ENCODE measurements around the gene KCNMA1.

The KCNMA1 gene

GRCh38 chr10:76944640-76945039 is 693.0 kb downstream of the KCNMA1 start:
- DNase-seq: no peak

DNA sequence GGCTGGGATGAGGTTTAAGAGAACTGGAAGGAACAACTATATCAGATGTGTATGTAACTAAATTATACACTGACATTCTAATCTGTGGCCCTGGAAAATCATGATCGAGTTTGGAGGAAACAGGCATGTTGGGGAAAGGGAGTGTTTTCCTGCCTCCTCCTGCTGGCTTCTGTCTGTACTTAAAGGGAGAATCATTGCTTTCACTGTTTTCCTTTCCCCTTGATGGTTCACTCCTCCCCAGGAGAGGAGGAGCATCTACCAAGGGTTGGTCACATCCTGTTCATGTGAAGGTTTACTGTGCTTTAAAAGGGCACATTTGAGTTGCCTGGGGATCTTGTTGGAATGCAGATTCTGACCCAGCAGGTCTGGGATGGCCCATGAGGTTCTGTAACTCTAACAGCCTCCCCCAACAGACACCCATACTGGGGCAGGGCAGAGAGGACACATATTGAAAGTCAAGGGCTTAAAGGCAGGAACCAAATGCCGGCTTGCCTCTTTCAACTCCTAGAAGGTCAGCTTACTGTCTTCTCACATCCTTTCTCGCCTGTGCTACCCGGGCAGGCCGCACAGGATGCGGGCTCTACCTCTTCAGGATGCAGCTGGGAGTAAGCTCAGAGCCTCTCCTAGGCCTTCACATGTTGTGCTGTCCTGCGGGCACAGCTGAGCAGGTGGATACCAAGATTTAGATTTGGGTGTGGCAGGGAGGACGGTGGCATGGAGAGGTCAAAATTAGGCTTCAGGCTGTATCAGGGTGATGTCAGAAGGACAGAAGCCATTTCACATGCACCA is 694.8 kb downstream of the KCNMA1 start:
- DNase-seq: no peak

DNA sequence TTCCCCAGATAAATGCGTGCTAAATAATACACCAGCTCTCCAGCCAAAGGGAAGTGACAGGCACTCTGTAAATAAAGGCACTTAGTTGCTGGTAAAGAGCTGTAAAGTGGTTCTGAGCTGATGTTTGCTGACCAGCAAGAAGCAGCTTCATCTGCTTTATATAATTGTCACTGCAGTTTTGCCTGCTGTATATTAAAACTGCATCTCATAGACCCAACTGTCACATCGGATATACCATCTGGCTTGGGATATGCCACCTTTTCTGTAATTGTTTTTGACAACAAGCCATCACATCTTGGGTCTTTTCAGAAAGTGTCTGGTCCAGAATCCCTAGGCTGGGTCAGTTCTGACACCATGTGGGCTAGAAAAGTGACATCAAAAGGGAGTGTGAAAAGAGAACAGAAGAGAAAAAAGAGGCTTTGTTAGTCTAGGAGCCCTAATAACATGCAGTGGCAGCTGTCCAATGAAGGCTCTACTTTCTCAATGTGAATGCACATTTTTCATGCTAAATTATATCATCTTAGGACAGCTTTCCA is 697.6 kb downstream of the KCNMA1 start:
- DNase-seq: no peak

DNA sequence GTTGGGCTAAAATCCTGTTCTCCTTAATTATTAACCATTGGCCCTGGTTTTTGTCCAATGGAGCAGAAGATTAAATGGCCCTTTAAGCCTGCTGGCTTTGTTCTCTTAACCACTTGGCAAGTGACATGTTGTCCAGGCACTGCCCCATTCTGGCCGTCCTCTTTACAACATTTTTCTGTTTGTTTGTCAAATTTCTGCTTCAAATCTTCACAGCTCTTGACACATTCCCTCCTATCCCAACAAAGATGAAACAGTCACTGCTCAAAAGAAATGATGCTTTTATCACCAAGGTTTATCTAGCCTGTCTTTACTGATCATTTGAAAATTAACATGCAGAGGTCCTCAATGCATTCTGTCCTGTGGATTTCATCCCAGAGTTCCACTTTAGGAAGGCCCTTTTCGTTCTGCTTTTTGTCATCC is 700.4 kb downstream of the KCNMA1 start:
- no peak for DNase-seq

GRCh38 chr10:76935941-76936613 is 701.5 kb downstream of the KCNMA1 start:
- DNase-seq: no peak

- DNase-seq: no peak
These were observed 709.0 kb downstream of the KCNMA1 start for GRCh38 chr10:76928565-76928964.

- DNase-seq: no peak
These were observed 711.8 kb downstream of the KCNMA1 start for GRCh38 chr10:76925636-76926405.

GRCh38 chr10:76922666-76923065 is 714.9 kb downstream of the KCNMA1 start:
- no peak for DNase-seq

DNA sequence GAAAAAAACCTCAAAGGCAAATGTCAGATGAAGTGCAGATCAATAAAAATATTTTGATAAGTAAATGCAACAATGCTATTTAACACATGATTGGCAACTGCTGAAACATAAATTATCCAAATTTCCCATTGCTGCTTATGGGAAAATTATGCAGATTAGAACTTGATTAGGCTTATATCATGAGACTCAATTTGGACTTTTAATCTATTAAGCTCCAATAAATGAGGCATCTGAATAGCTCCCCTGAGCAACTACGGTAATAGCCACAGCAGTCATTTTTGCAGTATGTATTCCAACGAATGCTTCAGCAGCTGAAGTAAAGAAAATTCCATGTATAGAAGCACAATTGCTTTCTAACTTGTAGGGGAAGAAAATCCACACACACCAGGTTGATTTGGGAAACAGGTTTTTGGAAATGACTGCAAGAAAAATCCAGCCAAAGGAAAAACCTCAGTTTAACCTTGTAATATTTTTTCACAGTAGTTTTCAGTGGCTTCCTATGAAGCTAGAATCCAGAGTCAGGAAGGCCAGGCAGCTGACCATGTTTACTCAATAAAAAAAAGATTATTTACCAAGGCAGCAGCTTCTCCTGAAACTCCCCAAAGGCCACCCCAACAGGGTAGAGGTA is 716.1 kb downstream of the KCNMA1 start:
- no peak for DNase-seq

GRCh38 chr10:76920581-76920980 is 717.0 kb downstream of the KCNMA1 start:
- DNase-seq: no peak

DNA sequence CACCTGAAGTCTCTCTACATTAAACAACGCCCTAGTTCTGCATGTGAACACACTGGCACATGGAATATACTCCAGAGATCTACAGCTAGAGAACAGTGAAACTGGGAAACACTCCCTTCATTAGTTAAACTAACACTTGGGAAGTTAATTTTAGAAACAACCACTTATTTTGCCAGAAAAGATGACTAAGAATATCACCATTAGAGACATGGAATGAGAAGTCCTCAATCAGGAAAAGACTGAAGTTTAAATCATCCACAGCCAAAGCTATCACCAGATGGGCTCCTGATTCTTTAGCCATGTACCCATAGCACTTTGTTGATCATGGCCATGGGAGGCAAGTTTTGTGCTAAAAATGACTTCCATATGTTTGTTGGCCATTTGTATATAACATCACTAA is 719.5 kb downstream of the KCNMA1 start:
- no peak for DNase-seq

DNA sequence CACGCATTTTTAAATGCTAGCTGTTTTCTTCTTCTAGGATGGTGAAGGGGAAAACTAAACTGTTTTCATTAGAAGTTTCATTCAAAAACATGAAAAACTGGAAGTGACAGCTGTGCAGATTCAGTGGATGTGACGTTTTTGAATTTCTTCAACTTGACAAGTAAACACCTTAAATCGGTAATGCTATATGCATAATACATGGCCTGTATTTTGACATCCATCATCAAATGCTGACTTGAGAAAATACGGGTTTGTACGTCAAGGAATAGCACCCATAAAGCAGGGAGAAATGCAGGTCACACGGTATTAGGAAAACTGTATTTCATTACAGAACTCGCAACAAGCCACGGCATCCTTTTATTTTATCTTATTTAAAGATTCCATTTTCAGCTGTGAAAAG is 720.5 kb downstream of the KCNMA1 start:
- DNase-seq: no peak

DNA sequence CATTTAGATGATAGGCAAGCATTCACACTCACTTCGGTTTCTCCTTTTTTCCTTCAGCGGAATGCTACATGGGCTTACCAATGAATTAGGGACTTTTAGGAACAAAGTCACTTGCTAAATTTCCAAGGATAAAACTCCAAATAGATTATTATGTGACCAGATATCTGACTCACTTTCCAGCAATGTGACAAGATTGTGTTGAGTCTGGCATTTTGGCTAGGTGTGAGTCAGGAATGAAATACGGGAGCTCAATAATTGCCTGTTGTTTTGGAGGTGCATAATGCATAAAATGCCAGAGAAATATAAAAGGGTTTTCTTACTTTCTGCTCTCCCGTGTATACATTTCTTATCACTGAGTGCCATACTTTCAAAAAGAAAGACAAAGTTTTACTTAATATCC is 721.1 kb downstream of the KCNMA1 start:
- DNase-seq: no peak

GRCh38 chr10:76915316-76915715 is 722.3 kb downstream of the KCNMA1 start:
- DNase-seq: no peak

DNA sequence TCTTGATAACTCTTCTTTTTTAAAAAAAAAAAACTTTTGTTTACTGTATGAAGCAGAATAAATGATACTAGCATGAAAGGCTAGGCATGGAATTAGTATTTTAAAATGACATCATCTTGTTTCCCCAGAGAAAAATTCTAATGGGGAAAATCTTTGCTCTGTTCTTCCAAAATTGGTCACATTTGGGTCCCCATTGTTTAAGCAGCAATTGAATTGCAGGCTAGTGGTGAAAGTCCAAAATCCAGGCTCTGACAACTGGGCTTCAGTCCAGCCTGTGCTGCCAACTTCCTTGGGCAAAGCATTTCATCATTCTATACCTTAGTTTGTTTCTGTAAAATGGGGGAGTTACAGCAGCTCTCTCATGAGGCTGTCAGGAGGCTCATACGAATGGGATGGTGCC is 726.4 kb downstream of the KCNMA1 start:
- DNase-seq: no peak

DNA sequence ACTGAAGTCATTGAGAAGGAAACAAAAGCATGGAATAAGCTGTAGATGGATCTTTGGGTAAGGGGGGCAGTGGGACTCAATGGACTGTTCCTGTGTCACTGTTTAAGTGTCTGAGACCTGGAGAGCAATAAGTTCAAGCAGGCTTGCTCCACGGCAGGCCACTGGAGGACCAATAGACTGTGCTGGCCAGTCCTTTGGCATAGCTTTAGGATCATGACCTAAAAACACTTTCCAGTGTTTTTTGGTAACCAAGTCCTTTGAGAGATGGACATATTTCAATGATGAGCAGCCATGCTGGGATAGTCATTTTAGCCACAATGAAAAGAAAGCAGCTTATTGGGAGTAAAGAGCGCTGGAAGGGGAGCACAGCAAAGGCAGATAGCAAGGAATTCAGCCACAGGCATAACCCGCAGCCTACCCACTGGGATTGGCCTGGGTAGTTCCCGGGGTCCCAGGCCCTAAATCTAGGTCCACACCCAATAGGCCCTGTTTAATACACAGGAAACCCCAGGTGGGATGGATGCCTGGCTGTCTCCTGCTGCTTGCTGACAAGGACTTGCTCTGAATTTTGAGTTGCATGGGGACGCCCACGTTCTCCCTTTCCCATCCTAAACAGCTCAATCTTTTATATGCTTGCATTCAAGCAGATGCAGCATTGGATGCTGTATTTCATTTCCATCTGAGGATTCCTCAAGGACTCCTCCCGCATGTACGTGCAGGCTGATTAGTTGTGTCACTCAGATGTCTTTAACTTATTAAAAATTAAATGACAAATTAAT is 727.2 kb downstream of the KCNMA1 start:
- DNase-seq: no peak

DNA sequence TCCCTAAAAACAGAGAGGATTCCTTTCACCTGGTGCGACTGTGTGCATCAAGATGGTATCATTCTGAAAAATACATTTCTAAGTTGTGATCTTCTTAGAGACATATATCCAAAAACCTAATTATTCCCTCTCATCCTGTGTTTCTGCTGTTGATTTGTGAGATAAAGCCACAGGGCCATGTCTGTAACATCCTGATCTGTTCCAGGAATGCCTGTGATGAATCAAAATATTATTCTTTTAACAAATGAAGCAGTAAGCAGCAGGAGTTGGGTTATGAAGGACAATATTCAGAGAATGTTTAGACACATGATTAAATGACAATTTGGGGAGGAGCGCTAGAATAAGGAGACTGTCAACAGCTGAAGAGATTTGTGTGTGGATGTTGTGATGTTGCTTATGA is 731.4 kb downstream of the KCNMA1 start:
- DNase-seq: no peak

DNA sequence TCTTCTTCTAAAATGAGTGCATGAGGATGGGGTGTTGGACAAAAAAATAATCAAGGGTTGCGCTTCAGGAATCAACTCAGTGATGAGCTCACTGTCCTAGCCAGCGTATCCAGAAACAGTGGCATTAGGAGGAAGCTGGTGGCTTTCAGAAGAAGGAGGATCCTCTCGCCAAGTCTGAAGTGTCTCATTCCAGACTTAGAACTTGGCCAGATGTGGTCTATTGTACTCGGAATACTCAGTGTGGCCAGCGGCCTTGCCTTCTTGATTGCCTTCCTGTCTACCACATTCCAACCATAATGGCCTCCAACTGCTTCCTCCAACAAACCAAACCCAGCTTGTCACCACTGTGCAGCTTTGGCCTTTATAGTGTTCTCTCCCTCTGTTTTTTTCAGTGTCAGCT is 732.4 kb downstream of the KCNMA1 start:
- no peak for DNase-seq

DNA sequence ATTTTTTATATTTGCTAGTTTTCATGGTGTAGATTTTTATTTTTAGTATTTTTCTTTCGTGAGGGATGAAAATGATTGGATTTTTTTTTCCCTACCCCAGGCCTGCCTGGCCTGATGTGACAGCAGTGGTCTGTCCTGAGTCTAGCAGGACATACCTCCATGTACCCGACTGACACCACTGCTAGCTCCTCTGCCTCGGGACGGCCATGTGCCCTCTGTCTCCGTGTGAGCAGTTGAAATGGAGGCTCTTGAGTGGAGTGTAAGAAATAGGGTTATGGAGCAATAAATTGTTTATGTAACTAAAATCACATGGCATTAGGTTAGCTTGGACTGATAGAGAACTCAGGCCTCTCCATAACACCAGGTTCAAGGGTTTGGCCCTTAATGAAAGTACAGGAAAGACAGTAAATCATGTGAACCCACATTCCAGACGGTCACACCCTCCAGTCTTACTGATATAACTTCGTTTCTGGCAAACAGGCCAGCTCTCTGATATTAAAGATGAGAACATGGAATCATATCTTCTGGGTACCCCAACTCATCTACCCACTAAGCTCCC is 734.1 kb downstream of the KCNMA1 start:
- DNase-seq: no peak

- no peak for DNase-seq
These were observed 734.7 kb downstream of the KCNMA1 start for GRCh38 chr10:76902949-76903348.

GRCh38 chr10:76901701-76902100 is 735.9 kb downstream of the KCNMA1 start:
- no peak for DNase-seq

DNA sequence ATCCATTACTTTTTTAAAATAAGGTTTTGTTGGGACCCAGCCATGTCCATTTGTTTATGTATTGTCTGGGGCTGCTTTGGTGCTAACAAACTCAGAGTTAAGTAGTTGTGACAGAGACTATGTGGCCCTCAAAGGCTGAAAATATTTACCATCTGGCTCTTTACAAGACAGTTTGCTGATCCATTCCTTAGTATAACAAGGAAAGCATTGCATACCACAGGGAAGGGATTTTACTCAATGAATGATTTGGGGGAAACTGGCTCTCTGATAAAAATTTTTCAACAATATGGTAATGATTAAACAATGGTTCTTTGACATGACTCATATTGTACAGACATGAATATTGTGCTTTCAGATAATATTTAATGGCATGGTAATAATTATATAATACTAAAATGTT is 738.1 kb downstream of the KCNMA1 start:
- DNase-seq: no peak

All from CD4-positive, alpha-beta T cell treated with Interleukin-4 for 4 hours (primary cell).